ENCODE data around the gene KAT6B.

- TF ChIP-seq, protein P1, sequence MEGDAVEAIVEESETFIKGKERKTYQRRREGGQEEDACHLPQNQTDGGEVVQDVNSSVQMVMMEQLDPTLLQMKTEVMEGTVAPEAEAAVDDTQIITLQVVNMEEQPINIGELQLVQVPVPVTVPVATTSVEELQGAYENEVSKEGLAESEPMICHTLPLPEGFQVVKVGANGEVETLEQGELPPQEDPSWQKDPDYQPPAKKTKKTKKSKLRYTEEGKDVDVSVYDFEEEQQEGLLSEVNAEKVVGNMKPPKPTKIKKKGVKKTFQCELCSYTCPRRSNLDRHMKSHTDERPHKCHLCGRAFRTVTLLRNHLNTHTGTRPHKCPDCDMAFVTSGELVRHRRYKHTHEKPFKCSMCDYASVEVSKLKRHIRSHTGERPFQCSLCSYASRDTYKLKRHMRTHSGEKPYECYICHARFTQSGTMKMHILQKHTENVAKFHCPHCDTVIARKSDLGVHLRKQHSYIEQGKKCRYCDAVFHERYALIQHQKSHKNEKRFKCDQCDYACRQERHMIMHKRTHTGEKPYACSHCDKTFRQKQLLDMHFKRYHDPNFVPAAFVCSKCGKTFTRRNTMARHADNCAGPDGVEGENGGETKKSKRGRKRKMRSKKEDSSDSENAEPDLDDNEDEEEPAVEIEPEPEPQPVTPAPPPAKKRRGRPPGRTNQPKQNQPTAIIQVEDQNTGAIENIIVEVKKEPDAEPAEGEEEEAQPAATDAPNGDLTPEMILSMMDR (conservative IDR thresholded peaks at IDR 0.05 in 1 of 2, IDR thresholded peaks at IDR 0.05 in 1 of 2; ENCODE audit: low read depth in 1 of 2, low read length in 2 of 2): no peak
- no peak for TF ChIP-seq EZH2 (IDR thresholded peaks at IDR 0.05; ENCODE audit: low read length, missing control alignments)
These were observed 11.3 kb downstream of the KAT6B start for GRCh38 chr10:74837743-74838142.

All from fibroblast of lung (primary cell).